ENCODE results near the gene CHN1.

CHN1 gene

DNA sequence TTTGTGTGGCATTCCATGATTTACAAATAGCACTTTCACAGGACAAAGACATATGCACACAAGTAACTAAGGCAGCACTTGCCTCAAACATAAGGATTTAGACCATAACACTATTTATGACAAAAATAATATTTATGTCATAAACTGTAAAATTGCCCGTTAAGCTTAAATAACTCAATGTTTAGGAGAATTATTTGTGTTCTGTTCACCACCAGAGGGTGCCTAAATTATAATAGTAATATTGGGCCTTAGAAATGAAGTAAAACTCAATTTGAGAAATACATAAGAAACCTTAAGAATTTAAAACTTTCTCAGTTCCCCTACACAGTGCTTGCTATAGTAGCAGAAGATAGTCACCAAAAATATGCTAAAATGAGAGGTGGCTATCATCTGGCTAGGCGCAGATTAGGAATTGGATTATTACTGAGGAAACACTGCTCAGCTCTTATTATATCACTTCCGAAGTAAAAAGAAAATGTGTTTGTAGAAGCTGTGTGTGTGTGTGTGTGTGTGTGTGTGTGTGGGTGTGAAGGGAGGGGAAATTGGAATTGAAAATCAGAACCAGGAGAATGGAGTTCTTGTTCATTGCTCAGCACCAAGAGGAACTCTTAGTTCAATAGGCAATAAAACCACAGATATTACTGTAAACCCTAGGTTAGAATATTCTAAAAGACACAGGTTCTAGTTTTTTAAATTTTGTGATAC is 4.9 kb upstream of the CHN1 start:
- FAIRE-seq, result peak; percentile 30

DNA sequence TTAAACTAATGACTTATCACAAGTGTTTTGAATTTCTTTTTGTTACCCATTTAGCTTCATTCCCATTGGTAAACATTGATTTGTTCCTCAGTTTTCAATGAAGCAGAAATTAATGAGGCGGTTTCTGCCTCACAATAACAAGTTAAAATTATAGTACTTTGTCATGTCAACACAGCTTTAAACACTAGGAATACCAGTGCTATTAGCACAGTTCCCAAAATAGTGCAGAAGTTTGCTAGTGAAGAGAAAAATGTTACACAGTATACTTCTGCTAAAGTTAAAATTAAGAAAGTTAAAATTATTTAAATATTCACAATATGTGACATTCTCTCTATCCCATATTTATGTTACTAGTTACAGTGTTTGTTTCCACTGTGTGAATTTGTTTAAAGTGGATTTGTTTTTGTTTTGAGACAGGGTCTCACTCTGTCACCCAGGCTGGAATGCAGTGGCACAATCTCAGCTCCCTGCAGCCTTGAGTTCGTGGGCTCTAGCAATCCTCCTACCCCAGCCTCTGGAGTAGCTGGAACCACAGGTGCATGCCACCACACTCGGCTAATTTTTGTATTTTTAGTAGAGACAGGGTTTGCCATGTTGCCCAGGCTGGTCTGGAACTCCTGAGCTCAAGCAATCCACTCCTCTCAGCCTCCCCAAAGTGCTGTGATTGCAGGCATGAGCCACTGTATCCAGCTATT is 3.8 kb upstream of the CHN1 start:
- no peak for FAIRE-seq

DNA sequence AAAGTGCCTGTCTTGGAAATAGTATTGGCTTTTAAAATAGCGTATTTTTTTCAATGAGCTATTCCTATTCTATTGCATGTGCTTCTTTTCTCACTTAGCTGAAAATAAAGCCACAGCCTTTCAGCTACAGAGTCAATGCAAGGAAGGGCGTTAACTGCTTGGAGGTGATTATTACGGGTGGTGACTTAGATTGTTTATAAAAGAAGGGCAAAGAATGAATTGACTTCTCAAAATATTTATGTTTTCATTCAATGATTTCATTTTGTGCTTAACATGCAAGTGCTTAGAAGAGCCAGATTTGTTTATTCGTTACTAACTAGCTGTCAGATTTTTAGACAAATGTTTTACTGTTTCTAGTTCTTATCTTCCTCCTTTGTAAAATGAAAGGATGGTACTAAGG is 2.8 kb upstream of the CHN1 start:
- no peak for FAIRE-seq

DNA sequence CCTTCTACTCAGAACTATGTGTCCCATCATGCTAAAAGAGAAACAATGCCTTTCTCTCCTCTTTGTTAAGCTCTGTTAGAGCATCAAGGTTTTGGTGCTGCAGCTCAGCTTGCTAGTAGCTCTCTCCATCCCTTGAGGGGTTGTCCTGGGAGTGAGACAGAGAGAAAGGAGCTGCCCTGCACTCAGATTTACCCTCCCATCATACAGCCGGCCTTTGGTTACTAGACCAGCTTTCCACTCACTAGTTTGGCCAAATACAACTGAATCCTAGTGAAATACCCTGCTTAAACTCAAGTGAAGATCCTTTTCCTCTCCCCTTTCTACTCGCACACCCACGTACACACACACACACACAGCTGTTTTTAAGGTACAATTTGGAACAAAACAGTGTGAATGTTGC is 2.3 kb upstream of the CHN1 start:
- no peak for FAIRE-seq

DNA sequence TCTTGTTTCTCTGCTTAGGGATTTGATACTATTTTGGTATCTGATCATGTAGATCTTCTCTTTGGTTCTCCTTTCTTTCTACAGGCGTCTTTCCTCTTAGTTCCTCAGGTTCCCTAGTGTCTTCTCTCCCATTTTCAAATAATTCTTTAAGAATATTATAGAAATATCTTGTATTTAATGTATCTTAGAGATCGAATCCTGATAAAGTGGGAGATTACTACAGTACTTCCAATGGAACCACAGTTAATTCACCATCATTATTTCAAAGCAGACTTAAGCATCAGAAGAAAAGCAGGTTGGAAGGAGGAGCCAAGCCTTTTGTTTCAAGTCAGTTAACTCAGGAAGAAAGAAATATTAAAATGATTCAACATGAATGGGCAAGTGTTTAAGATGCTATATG is 1.1 kb upstream of the CHN1 start:
- no peak for FAIRE-seq

DNA sequence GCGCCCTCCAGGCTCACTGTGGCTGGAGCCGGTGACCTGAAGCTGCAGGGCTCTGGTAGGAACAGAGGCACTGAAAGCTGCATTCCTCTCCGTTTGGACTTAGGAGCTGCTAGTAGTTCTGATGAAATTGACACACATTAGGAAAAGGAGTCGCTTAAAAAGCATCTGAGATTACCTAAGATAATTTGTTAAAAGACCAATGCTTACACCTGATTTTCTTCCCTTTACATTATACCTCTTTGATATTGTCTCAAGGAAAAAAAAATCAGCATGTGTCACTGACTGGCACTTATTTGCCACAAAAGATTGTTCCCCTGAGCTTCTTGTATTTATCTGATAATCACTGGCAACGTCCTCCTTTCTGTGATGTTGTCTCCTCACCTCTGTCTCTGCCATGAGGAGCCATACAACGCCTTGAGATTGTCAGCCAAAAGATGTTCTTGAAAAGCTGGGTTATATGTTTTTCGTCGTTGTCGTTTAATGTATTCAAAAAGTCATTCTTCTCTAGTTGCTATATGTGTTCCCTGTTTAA is 618 bp upstream of the CHN1 start:
- FAIRE-seq, result no peak

DNA sequence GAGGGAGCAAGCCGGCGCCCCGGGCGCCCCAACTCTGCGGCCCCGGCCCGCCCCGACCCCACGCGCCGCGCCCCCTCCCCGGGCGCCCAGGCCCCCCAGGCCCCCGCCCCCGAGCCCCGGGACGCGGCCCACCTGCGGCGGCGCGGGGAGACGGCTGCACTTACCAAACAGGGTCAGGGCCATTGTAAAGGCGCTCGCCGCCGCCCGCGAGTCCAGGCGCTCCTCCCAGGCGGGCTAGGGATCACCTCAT is 526 bp downstream of the CHN1 start:
- FAIRE-seq, result no peak

DNA sequence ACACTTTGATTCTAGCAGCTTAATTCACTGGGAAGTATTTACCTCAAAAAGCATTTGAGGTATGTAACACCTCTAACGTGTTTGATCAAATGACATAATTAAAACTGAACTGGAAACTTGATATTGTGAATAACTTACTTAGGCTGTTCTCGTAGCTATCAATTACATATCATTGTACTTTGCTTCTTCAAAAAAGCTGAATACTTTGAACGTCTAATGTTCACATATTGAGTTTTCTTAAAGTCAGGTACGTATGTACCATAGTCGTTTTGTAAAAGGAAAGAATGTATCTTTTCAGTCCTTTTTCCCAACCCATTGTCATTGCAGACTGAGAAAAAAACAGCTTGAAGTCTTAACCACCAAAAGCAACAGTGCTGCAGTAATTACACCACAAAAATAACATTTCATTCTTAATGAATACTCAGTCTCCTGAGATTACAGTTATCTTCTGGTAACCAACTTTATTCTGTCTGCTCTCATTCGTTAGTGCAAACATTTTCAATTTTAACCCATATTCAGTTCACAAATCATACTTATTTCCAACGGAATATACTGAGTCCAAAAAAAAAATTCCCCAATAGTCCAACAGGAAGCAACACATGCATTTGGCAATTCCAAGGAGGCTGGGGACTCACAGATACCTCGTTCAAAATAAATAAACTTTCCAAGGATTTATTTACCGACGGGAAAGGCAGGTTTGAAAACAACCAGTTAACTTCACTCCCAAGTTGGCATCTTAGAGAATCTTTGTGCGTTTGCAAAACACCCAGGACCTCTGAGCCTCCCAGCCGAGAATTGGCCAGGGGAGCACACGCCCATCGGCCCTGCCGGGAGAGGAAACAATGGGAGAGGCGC is 1.1 kb downstream of the CHN1 start:
- FAIRE-seq, result no peak

DNA sequence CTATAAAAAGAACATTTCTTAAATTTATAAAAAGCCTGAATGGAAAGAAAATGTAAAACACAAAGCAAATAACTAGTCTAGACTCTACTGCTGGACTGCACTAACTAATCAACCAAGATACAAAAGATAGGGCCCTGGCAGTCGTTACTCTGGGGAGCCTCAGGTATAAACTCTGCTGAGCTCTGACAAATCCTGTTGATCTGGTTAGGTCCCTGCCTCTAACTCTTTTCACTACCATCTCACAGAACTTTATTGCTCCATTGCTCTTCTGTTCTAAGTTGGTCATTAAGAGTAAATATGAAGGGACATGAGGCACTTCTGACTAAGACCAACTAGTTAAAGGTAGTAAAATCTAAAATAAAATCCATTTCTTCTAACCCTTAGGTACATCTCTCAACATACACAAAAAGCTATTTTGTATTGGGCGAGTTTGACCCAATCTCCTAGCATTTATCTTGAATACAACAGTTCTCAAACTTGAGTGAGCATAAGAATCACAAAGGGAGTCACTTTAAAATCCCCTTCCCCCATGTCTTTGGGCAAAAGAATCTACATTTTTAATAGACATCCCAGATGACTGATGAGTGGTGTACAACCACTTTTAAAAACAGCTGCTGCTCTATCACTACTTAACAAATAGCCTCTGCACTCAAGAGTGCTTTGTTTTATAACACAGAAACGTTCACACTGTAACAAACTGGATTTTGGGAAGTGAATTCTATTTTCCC is 2.5 kb downstream of the CHN1 start:
- FAIRE-seq, result no peak

DNA sequence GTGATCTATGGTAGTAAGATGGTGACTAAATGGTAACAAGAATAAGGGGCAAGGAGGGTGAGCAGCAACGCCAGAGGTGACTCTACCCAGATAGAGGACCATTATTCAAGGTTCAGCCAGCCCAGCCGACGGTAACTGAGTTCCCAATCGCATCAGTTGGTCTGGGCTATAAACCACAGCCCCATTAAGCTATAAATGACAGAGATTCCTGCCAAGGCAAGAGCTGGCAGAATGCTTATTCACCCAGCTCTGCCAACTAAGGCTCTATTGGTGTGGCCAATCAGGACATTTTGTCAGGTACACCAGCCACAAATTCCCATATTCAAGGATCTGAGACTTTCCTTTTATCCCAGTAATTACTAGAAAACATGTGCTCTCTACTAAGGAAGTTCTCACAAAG is 3.6 kb downstream of the CHN1 start:
- FAIRE-seq, result no peak

DNA sequence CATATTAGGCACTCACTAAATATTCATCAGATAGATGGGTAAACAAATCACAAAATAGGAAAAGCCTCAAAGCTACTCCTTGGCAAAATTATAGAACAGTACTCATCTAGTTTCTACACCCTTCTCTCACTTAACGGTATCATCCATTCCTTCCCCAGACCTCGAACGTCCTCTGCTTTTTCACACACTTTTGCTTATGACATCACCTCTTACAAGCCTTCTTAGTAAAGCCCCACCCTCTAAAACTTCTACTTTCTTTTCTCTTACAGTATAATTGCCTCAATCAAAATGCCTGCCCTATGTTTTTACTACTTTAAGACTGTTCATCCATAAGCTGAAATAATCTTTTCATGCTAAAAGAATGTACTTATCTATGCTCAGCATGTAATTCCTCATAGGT is 8.1 kb downstream of the CHN1 start:
- no peak for FAIRE-seq

DNA sequence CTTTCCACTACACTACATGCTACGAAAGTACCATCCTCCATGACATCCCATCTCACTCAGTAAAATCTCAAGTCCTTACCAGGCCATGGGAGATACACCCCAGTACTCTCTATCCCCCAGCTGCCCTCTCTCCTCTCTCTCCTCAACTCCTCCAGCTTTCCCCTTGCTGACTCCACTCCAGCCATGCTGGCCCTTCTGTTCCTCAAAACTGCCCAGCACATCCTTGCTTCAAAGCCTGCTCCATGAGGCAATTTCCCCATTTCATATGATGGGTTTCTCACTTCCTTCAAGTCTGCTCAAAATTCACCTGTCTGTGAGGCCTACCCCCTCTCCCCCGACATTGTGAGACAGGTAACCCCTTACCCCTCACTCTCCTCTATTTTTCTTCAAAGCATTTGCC is 8.6 kb downstream of the CHN1 start:
- FAIRE-seq, result no peak

DNA sequence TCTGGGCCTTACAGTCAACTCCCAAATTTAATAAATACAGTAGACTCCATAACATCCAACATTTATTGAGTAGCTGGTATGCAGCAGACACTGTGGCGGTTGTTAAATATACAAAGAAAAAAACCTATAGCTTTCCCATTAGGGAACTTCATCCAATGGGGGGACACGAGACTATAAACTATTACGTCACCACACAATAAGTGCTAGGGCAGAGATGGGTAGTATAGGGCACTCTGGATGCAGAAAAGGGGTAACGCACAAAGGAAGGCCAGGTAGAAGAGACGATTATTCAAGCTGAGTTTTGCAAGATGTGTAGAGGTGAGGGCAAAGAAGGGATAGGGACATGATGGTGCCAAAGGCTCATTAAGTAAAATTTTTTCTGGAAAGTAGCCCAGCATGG is 10.8 kb downstream of the CHN1 start:
- FAIRE-seq, result no peak

DNA sequence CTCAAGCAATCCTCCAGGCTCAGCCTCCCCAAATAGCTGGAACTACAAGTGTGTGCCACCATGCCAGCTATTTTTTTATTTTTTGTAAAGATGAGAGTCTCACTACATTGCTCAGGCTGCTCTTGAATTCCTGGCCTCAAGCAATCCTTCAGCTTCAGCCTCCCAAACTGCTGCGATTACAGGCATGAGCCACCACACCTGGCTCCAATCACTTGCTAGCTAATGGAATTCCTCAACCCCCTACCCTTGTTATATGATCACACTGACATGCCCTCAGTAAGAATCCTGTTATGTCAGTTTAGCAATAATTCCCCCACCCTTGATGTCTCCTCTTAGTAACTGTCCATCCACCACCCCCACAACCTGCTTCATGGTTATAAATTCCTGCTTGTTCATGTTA is 12.3 kb downstream of the CHN1 start:
- no peak for FAIRE-seq

DNA sequence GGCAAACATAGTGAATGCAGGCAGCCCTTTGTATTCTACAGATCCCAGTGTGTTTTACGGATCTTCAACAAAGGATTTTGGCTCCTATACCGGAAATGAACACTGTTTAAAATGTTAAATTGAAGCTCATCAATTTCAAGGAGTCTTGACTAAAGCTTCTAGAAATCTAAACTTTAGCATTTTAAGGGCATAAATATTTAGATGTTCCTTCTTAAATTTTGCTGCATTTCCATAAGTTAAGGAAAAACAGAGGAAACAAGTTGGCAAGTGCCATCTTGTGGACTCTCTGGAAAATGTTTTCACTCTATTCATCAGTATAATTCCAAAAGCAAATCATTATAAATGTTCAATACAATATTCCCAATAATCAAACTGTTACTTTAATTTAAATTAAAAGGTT is 19.6 kb downstream of the CHN1 start:
- FAIRE-seq, result peak; percentile 90

DNA sequence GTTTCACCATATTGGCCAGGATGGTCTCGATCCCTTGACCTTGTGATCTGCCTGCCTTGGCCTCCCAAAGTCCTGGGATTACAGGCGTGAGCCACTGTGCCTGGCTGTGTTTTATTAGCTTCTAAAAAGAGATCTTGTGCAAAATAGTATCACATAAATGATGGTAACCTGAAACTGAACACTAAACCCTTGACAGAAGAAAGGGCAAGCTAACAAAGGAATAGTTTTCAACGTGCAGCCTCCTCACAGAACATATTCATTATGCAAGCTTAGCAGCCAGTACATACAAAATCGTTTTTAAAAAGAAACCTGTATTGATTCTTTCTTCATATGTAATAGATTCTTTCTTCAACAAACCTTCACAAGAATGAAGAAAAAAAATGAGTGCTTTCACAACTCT is 20.6 kb downstream of the CHN1 start:
- FAIRE-seq, result no peak

DNA sequence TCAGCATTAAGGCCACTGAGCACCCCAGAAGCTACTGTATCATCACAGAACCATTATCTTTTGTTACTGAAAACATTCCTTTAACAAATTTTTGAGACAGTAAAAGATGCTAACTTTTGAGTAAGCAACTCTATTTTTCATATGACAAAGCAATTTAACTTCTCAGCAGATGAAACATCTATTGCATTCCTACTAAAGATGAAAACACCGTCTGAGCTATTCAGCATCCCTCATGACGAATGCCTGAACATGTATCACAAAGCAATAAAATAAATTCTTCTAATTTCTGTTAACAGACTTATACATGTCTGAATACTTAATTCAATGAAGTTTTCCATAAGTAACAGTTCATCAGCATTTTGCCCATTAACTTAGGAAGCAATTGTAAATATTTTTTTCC is 23.9 kb downstream of the CHN1 start:
- FAIRE-seq, result no peak

DNA sequence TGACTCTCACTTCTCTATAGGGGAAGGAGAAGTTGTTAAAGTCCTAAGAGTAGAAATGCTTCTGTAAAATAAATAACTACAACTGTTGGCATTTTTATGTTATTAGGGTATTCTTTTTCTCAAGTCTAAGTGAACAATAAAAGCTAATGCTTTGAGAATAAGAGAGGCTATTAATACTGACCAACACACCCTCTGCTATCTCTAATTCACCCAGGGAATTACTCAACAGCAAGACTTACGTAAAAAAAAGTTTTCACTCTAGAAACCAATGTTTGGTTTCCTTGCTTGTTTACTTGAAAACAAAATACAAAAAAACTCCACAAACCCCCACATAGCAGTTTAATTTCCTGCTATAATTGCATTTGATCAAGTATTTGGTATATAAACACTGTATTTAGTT is 25.2 kb downstream of the CHN1 start:
- FAIRE-seq, result no peak

DNA sequence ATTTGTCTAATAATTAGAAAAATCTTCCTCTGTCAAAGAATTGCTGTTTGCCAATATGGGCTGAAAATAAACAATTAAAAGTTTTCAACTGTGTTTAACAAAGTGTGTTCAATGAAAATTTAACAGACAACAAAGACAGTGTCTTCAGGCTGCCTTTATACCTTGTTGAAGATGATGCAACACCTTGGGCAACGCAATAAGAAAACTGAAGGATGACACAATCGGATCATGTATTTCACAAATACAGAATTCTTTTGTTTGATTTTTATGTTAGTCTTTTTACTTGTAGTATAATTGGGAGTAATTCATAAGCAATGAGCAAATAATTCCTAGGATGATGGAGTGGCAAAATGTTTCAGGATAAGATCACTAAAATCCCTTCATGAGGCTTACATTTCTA is 27.8 kb downstream of the CHN1 start:
- FAIRE-seq, result no peak

DNA sequence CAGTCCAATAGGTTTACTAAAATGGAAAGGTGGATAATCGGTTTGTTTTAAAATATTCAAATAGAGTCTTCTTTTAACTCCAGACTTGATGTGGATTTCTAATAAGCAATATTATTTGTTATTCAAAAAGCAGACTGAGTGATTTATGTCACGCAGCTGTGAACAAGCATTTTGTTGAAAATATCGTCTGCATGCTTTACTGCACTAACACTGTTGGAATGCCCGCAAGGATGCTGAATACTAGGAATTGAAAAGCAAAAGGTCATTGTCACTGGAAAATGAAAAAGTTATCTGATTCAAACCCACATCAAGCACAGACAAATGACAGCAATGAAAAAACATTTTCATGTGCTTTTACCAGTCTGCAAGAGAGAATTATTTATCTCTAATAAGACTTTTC is 31.1 kb downstream of the CHN1 start:
- no peak for FAIRE-seq

DNA sequence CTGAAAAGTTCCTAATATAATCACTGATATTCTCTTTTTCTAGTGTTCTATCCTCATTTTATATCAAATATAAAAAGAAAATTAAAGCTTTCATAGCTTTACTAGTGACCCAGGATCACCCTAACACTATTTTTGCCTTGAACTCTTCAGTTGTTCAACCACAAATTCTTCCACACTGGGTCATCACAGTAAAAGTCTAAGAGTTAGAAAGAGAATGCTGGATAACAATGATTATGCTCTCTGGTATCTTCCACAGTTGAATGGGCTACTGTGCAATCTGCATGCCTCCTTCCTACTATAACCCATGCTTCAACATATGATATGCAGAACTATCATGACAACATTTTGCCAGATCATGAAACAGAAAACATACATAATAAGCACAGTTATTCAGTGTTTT is 32.3 kb downstream of the CHN1 start:
- FAIRE-seq, result no peak

DNA sequence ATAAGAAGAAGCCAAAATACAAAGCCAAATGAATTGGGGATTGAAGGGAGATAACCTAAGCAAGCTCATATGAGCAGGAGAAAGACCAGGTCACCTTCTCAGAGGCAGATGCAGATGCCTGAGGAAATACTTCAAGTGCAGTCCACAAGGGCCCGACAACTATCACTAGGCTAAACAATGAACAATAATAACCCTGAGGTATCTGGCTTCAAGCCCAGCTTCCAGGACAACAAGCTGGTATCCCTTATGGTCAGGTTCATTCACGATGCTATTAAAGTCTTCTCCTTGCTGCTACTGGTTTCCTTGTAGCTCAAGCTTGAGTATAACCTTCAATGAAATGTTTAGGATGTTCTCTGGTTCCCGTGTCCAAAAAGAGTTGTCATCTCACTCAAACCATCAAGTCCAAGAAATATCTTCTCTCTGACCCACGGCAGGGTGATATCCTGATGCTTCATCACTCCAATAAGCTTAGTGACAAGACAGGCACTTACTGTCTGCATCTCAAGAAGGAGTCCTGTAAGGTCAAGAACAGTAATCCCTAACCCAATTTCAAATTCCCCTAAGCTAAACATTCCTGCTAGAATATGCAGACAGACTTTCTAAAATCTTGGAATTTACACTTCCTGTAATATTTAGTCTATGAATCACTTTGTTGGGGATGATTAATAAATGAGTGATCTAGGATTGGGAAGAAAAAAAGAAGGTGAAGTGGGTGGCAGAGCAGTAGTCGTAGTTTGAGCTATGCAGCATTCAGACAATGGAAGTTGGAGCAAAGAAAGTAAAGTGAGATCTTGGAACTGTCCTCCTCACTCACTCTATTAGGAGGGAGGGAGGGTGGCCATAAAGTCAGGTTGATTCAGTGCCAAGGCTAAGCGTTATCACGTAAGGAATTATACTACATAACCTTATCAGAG is 33.1 kb downstream of the CHN1 start:
- no peak for FAIRE-seq
